ENCODE measurements around the gene OBP2B. TPM values are rescaled to one million over a fixed set of nuclear protein-coding genes. Genes with fewer than 3 reads are reported as not detected.

Gene OBP2B
- total RNA-seq, 2 experiments from 2014 or later: not detected

GRCh38 chr9:133161547-133161950 lies 47.5 kb downstream of the OBP2B start:
- Histone ChIP-seq H3K4me2 (ENCODE audit: low read length) (no peak overlapping the region), H3K4me3 (ENCODE audit: low read depth, low read length, poor library complexity, severe bottlenecking) (no peak overlapping the region), H4K20me1 (ENCODE audit: insufficient read depth, low read length) (no peaks in the 10 kb centered on the region), H3K9me2 (ENCODE audit: insufficient read depth, low read length) (no peaks in the 10 kb centered on the region), H3K4me1 (ENCODE audit: insufficient read depth, low read length, poor library complexity, severe bottlenecking) (peaks cover 10% of the 10 kb centered on the region), H3K79me2 (ENCODE audit: insufficient read depth, low read depth, low read length) (no peaks in the 10 kb centered on the region), H3K36me3 (ENCODE audit: insufficient read depth, low read length) (no peaks in the 10 kb centered on the region), H3K27ac (ENCODE audit: low read depth, low read length, poor library complexity, severe bottlenecking) (no peak overlapping the region), H3K9me3 (ENCODE audit: low read length) (no peaks in the 10 kb centered on the region), H2AFZ (ENCODE audit: low read length) (no peak overlapping the region)
- no TSS peak for BruUV-seq (replicated peaks)
- intact Hi-C loops (cut with micrococcal nuclease; ENCODE audit: unreplicated experiment): no loop called here
- DNase-seq (ENCODE audit: low spot score): no peak
- TF ChIP-seq CTCF (conservative IDR thresholded peaks at IDR 0.05; ENCODE audit: low read length) (no peak), EZH2phosphoT487 (IDR thresholded peaks at IDR 0.05; ENCODE audit: borderline replicate concordance, low read depth, low read length) (no peak)
- ChIA-PET POLR2A (no interaction called here), CTCF (ENCODE audit: unreplicated experiment) (no interaction called here)

- no peaks in the 10 kb centered on the region for H3K9me3 ChIP-seq (ENCODE audit: low read length)
- no peaks in the 10 kb centered on the region for H3K9me2 ChIP-seq (ENCODE audit: insufficient read depth, low read length)
- POLR2A ChIA-PET: no interaction called here
- DNase-seq (ENCODE audit: low spot score): peak; percentile 68
- peaks cover 10% of the 10 kb centered on the region for H3K4me1 ChIP-seq (ENCODE audit: insufficient read depth, low read length, poor library complexity, severe bottlenecking)
- H3K4me2 ChIP-seq (ENCODE audit: low read length): no peak overlapping the region
- H3K27ac ChIP-seq (ENCODE audit: low read depth, low read length, poor library complexity, severe bottlenecking): no peak overlapping the region
- no peaks in the 10 kb centered on the region for H4K20me1 ChIP-seq (ENCODE audit: insufficient read depth, low read length)
- no peak overlapping the region for H3K4me3 ChIP-seq (ENCODE audit: low read depth, low read length, poor library complexity, severe bottlenecking)
- no peak for TF ChIP-seq EZH2phosphoT487 (IDR thresholded peaks at IDR 0.05; ENCODE audit: borderline replicate concordance, low read depth, low read length)
- TF ChIP-seq CTCF (conservative IDR thresholded peaks at IDR 0.05; ENCODE audit: low read length): peak; percentile 78
- no peaks in the 10 kb centered on the region for H3K79me2 ChIP-seq (ENCODE audit: insufficient read depth, low read depth, low read length)
- no TSS peak for BruUV-seq (replicated peaks)
- CTCF ChIA-PET (ENCODE audit: unreplicated experiment): no interaction called here
- no peaks in the 10 kb centered on the region for H3K36me3 ChIP-seq (ENCODE audit: insufficient read depth, low read length)
- H2AFZ ChIP-seq (ENCODE audit: low read length): no peak overlapping the region
- intact Hi-C loops (cut with micrococcal nuclease; ENCODE audit: unreplicated experiment): no loop called here
These were observed 48.1 kb downstream of the OBP2B start for GRCh38 chr9:133160742-133161546.

GRCh38 chr9:133158695-133159094 lies 50.4 kb downstream of the OBP2B start:
- no peak overlapping the region for H3K4me3 ChIP-seq (ENCODE audit: low read depth, low read length, poor library complexity, severe bottlenecking)
- H3K79me2 ChIP-seq (ENCODE audit: insufficient read depth, low read depth, low read length): no peaks in the 10 kb centered on the region
- no peak overlapping the region for H3K27ac ChIP-seq (ENCODE audit: low read depth, low read length, poor library complexity, severe bottlenecking)
- BruUV-seq (replicated peaks): no TSS peak
- H2AFZ ChIP-seq (ENCODE audit: low read length): no peak overlapping the region
- H3K36me3 ChIP-seq (ENCODE audit: insufficient read depth, low read length): no peaks in the 10 kb centered on the region
- no peaks in the 10 kb centered on the region for H3K9me2 ChIP-seq (ENCODE audit: insufficient read depth, low read length)
- H3K9me3 ChIP-seq (ENCODE audit: low read length): no peaks in the 10 kb centered on the region
- H3K4me1 ChIP-seq (ENCODE audit: insufficient read depth, low read length, poor library complexity, severe bottlenecking): peaks cover 5% of the 10 kb centered on the region
- intact Hi-C loops (cut with micrococcal nuclease; ENCODE audit: unreplicated experiment): no loop called here
- CTCF ChIA-PET (ENCODE audit: unreplicated experiment): no interaction called here
- H4K20me1 ChIP-seq (ENCODE audit: insufficient read depth, low read length): no peaks in the 10 kb centered on the region
- TF ChIP-seq EZH2phosphoT487 (IDR thresholded peaks at IDR 0.05; ENCODE audit: borderline replicate concordance, low read depth, low read length): no peak
- H3K4me2 ChIP-seq (ENCODE audit: low read length): no peak overlapping the region
- no peak for DNase-seq (ENCODE audit: low spot score)
- POLR2A ChIA-PET: no interaction called here

Other genes with a start within 250 kb of the OBP2B start
- gene GFI1B, start 230.6 kb downstream of the OBP2B start, total RNA-seq (2014; rRNA removed; shearing (Covaris generic)): 0.50 TPM in 1 of 2 replicates, not detected in the other
- gene GFI1B, start 230.6 kb downstream of the OBP2B start, total RNA-seq (2022): 3.3 and 4.9 TPM in 2 replicates
- 91.9 and 97.0 TPM in 2 replicates for gene GTF3C5, start 178.3 kb downstream of the OBP2B start, total RNA-seq (2014; rRNA removed; shearing (Covaris generic))
- gene GTF3C5, start 178.3 kb downstream of the OBP2B start, total RNA-seq (2022): 90.3 and 91.6 TPM in 2 replicates
- 0.39 and 1.2 TPM in 2 replicates for gene CEL, start 147.3 kb downstream of the OBP2B start, total RNA-seq (2014; rRNA removed; shearing (Covaris generic))
- gene CEL, start 147.3 kb downstream of the OBP2B start, total RNA-seq (2022): 1.4 and 1.8 TPM in 2 replicates
- gene RALGDS, start 88.0 kb downstream of the OBP2B start, total RNA-seq (2014; rRNA removed; shearing (Covaris generic)): 22.0 and 28.2 TPM in 2 replicates
- gene RALGDS, start 88.0 kb downstream of the OBP2B start, total RNA-seq (2022): 23.8 and 28.6 TPM in 2 replicates
- gene GBGT1, start 45.3 kb downstream of the OBP2B start, total RNA-seq (2014; rRNA removed; shearing (Covaris generic)): 2.1 and 2.6 TPM in 2 replicates
- gene GBGT1, start 45.3 kb downstream of the OBP2B start, total RNA-seq (2022): 3.9 and 5.9 TPM in 2 replicates
- not detected in 2 replicates for gene ABO, start 66.0 kb upstream of the OBP2B start, total RNA-seq (2014; rRNA removed; shearing (Covaris generic))
- gene ABO, start 66.0 kb upstream of the OBP2B start, total RNA-seq (2022): not detected in 2 replicates
- gene SURF6, start 126.9 kb upstream of the OBP2B start, total RNA-seq (2014; rRNA removed; shearing (Covaris generic)): 19.2 and 33.9 TPM in 2 replicates
- 21.0 and 27.8 TPM in 2 replicates for gene SURF6, start 126.9 kb upstream of the OBP2B start, total RNA-seq (2022)
- 39.6 and 62.1 TPM in 2 replicates for gene MED22, start 138.9 kb upstream of the OBP2B start, total RNA-seq (2014; rRNA removed; shearing (Covaris generic))
- 48.7 and 52.0 TPM in 2 replicates for gene MED22, start 138.9 kb upstream of the OBP2B start, total RNA-seq (2022)
- 2,961 and 2,981 TPM in 2 replicates for gene RPL7A, start 139.0 kb upstream of the OBP2B start, total RNA-seq (2014; rRNA removed; shearing (Covaris generic))
- gene RPL7A, start 139.0 kb upstream of the OBP2B start, total RNA-seq (2022): 2,867 and 2,915 TPM in 2 replicates
- 22.9 and 34.6 TPM in 2 replicates for gene SURF1, start 147.2 kb upstream of the OBP2B start, total RNA-seq (2014; rRNA removed; shearing (Covaris generic))
- 34.2 and 38.9 TPM in 2 replicates for gene SURF1, start 147.2 kb upstream of the OBP2B start, total RNA-seq (2022)
- gene SURF2, start 147.3 kb upstream of the OBP2B start, total RNA-seq (2014; rRNA removed; shearing (Covaris generic)): 19.0 and 32.5 TPM in 2 replicates
- 13.2 and 19.7 TPM in 2 replicates for gene SURF2, start 147.3 kb upstream of the OBP2B start, total RNA-seq (2022)
- 75.5 and 76.0 TPM in 2 replicates for gene SURF4, start 166.8 kb upstream of the OBP2B start, total RNA-seq (2014; rRNA removed; shearing (Covaris generic))
- gene SURF4, start 166.8 kb upstream of the OBP2B start, total RNA-seq (2022): 87.5 and 92.3 TPM in 2 replicates
- 0.05 and 1.7 TPM in 2 replicates for gene STKLD1, start 167.1 kb upstream of the OBP2B start, total RNA-seq (2014; rRNA removed; shearing (Covaris generic))
- gene STKLD1, start 167.1 kb upstream of the OBP2B start, total RNA-seq (2022): 0.81 and 1.4 TPM in 2 replicates
- 33.6 and 35.7 TPM in 2 replicates for gene REXO4, start 208.8 kb upstream of the OBP2B start, total RNA-seq (2014; rRNA removed; shearing (Covaris generic))
- gene REXO4, start 208.8 kb upstream of the OBP2B start, total RNA-seq (2022): 40.6 and 45.5 TPM in 2 replicates
- 6.2 and 6.6 TPM in 2 replicates for gene ADAMTS13, start 213.1 kb upstream of the OBP2B start, total RNA-seq (2014; rRNA removed; shearing (Covaris generic))
- 18.1 and 18.5 TPM in 2 replicates for gene ADAMTS13, start 213.1 kb upstream of the OBP2B start, total RNA-seq (2022)